ENCODE data around the gene INPP4A. TPM values are rescaled to one million over a fixed set of nuclear protein-coding genes. Genes with fewer than 3 reads are reported as not detected.

INPP4A gene
- polyA plus RNA-seq, 2 of the 4 experiments (the other 2 are of a cell fraction), result 9.4 to 16.0 TPM

GRCh38 chr2:98561018-98561417, 116.4 kb downstream of the INPP4A start:
- Histone ChIP-seq H3K4me3 (no peak overlapping the region), H3K9me3 (no peaks in the 10 kb centered on the region), H3K4me2 (no peak overlapping the region), H3K27ac (no peak overlapping the region), H3K4me1 (0 out of 3 replicates have a peak, but pooled peaks cover 3% of the 10 kb centered on the region)
- TF ChIP-seq USF2 (IDR thresholded peaks at IDR 0.05) (no peak), EHF (CRISPR knock-in tag; IDR thresholded peaks at IDR 0.05) (no peak), RFX5 (IDR thresholded peaks at IDR 0.05) (no peak), ZSCAN20 (CRISPR knock-in tag; IDR thresholded peaks at IDR 0.05) (no peak), ZC3H11A (IDR thresholded peaks at IDR 0.05) (no peak), MAZ (IDR thresholded peaks at IDR 0.05; ENCODE audit: borderline replicate concordance, low read depth, low read length) (no peak), GATA3 (IDR thresholded peaks at IDR 0.05; ENCODE audit: borderline replicate concordance) (no peak)
- ChIA-PET POLR2A (no interaction called here), CTCF (interaction anchor here (1.6 to 2.3 kb wide), 4 partner anchors 8 to 148 kb away, joined by 3 to 11 read pairs (median 8); no protein-coding TSS in a partner anchor)
- DNase-seq (ENCODE audit: low read depth in 1 of 2, low spot score in 1 of 2) (no peak), ATAC-seq (no peak), FAIRE-seq (no peak)
- 93% methylated on average over 9 of the region's 9 CpGs for WGBS (ENCODE audit: missing lambda C conversion rate)

DNA sequence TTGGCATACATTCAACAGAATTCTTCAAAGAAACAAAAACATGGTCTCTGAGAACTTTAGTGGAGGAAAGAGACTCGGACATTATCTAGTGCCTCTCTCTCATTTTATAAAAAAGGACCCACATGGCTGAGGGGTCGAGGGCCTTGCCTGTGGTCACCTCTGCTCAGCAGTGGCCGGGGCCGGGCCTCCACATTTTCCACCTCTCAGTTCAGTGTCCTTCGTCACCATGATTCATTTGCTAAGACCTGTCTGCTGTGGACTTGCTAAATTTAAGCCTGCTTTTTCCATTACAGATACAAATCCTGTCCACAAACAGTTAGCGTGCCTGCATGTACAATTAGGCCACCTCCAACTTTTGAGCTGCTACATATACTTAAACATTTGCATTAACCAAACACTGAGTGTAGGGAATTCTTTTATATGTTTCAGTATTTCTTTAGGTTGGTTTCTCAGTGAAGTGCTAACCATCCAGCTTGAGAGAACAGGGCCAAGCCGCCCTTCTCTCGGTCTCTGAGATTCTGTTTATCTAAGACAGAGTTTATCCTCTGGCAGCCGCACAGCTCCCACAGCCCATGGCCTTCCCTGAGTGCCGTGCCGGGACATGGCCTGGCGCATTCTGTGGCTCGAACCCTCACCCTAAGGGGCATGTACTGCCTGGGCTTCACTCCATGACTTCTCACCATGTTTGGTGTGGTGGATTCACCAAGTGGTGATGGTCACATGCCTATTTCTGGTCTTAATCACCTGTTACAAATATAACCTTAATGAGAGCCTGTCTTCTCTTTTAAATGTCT, 117.4 kb downstream of the INPP4A start:
- 0 out of 3 replicates have a peak, but pooled peaks cover 3% of the 10 kb centered on the region for H3K4me1 ChIP-seq
- H3K4me3 ChIP-seq, result no peak overlapping the region
- H3K9me3 ChIP-seq, result no peaks in the 10 kb centered on the region
- TF ChIP-seq TP53 (CRISPR knock-in tag; IDR thresholded peaks at IDR 0.05), result no peak
- TF ChIP-seq GATA3 (IDR thresholded peaks at IDR 0.05; ENCODE audit: borderline replicate concordance), result no peak
- TF ChIP-seq RCOR1 (IDR thresholded peaks at IDR 0.05; ENCODE audit: low read depth, low read length), result no peak
- no peak for TF ChIP-seq NFE2L2 (conservative IDR thresholded peaks at IDR 0.05; ENCODE audit: low read length)
- no peak for TF ChIP-seq ZFP36 (IDR thresholded peaks at IDR 0.05; ENCODE audit: borderline replicate concordance, partially characterized antibody)
- TF ChIP-seq, protein P1, sequence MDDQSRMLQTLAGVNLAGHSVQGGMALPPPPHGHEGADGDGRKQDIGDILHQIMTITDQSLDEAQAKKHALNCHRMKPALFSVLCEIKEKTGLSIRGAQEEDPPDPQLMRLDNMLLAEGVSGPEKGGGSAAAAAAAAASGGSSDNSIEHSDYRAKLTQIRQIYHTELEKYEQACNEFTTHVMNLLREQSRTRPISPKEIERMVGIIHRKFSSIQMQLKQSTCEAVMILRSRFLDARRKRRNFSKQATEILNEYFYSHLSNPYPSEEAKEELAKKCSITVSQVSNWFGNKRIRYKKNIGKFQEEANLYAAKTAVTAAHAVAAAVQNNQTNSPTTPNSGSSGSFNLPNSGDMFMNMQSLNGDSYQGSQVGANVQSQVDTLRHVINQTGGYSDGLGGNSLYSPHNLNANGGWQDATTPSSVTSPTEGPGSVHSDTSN (IDR thresholded peaks at IDR 0.05), result no peak
- no peak for TF ChIP-seq CEBPB (IDR thresholded peaks at IDR 0.05)
- no peak for TF ChIP-seq USF2 (IDR thresholded peaks at IDR 0.05)
- no peak for TF ChIP-seq CTCF (IDR thresholded peaks at IDR 0.05)
- TF ChIP-seq MAZ (IDR thresholded peaks at IDR 0.05; ENCODE audit: borderline replicate concordance, low read depth, low read length), result no peak
- no peak for TF ChIP-seq ZNF302 (CRISPR knock-in tag; IDR thresholded peaks at IDR 0.05)
- TF ChIP-seq CHD4 (IDR thresholded peaks at IDR 0.05; ENCODE audit: borderline replicate concordance), result no peak
- TF ChIP-seq, protein P2, sequence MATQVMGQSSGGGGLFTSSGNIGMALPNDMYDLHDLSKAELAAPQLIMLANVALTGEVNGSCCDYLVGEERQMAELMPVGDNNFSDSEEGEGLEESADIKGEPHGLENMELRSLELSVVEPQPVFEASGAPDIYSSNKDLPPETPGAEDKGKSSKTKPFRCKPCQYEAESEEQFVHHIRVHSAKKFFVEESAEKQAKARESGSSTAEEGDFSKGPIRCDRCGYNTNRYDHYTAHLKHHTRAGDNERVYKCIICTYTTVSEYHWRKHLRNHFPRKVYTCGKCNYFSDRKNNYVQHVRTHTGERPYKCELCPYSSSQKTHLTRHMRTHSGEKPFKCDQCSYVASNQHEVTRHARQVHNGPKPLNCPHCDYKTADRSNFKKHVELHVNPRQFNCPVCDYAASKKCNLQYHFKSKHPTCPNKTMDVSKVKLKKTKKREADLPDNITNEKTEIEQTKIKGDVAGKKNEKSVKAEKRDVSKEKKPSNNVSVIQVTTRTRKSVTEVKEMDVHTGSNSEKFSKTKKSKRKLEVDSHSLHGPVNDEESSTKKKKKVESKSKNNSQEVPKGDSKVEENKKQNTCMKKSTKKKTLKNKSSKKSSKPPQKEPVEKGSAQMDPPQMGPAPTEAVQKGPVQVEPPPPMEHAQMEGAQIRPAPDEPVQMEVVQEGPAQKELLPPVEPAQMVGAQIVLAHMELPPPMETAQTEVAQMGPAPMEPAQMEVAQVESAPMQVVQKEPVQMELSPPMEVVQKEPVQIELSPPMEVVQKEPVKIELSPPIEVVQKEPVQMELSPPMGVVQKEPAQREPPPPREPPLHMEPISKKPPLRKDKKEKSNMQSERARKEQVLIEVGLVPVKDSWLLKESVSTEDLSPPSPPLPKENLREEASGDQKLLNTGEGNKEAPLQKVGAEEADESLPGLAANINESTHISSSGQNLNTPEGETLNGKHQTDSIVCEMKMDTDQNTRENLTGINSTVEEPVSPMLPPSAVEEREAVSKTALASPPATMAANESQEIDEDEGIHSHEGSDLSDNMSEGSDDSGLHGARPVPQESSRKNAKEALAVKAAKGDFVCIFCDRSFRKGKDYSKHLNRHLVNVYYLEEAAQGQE (IDR thresholded peaks at IDR 0.05), result no peak
- TF ChIP-seq FOSB (CRISPR knock-in tag; IDR thresholded peaks at IDR 0.05), result no peak
- TF ChIP-seq RFX5 (IDR thresholded peaks at IDR 0.05), result no peak
- FAIRE-seq, result no peak
- H3K4me2 ChIP-seq, result no peak overlapping the region
- CTCF ChIA-PET, result interaction anchor here (1.6 to 1.9 kb wide), 2 partner anchors 40 to 150 kb away, joined by 3 to 7 read pairs; no protein-coding TSS in a partner anchor
- no peak overlapping the region for H3K27ac ChIP-seq
- DNase-seq (ENCODE audit: low read depth in 1 of 2, low spot score in 1 of 2), result no peak
- POLR2A ChIA-PET, result no interaction called here
- no peak for ATAC-seq
- 96% methylated on average over 13 of the region's 13 CpGs for WGBS (ENCODE audit: missing lambda C conversion rate)
